ENCODE results near the gene AAMDC.
A peak's percentile ranks its signal among the peaks of the same experiment; 100 is the strongest.
"Not testable (repeated sequence)": the region's sequence is repeated elsewhere in the genome, so short reads cannot be mapped to it uniquely, and the experiment has no call there.

Gene AAMDC

GRCh38 chr11:77821349-77821851, 456 bp downstream of the AAMDC start:
- peak; percentile 14 for DNase-seq (ENCODE audit: low spot score)

GRCh38 chr11:77822126-77822525, 1.2 kb downstream of the AAMDC start:
- DNase-seq (ENCODE audit: low spot score), result not testable (repeated sequence)

- no peak for DNase-seq (ENCODE audit: low spot score)
These were observed 2.8 kb downstream of the AAMDC start for GRCh38 chr11:77823775-77824174.

- DNase-seq (ENCODE audit: low spot score), result no peak
These were observed 8.0 kb downstream of the AAMDC start for GRCh38 chr11:77828926-77829325.

GRCh38 chr11:77833302-77833701, 12.4 kb downstream of the AAMDC start:
- DNase-seq (ENCODE audit: low spot score), result no peak

- no peak for DNase-seq (ENCODE audit: low spot score)
These were observed 21.6 kb downstream of the AAMDC start for GRCh38 chr11:77842441-77843121.

- not testable (repeated sequence) for DNase-seq (ENCODE audit: low spot score)
These were observed 22.8 kb downstream of the AAMDC start for GRCh38 chr11:77843700-77844099.

- no peak for DNase-seq (ENCODE audit: low spot score)
These were observed 30.6 kb downstream of the AAMDC start for GRCh38 chr11:77851503-77851902.

GRCh38 chr11:77854838-77855237, 33.9 kb downstream of the AAMDC start:
- DNase-seq (ENCODE audit: low spot score), result no peak

GRCh38 chr11:77857906-77858457, 37.0 kb downstream of the AAMDC start:
- not testable (repeated sequence) for DNase-seq (ENCODE audit: low spot score)

GRCh38 chr11:77861444-77861843, 40.5 kb downstream of the AAMDC start:
- DNase-seq (ENCODE audit: low spot score), result not testable (repeated sequence)

GRCh38 chr11:77865805-77866204, 44.9 kb downstream of the AAMDC start:
- DNase-seq (ENCODE audit: low spot score), result no peak

- no peak for DNase-seq (ENCODE audit: low spot score)
These were observed 45.4 kb downstream of the AAMDC start for GRCh38 chr11:77866336-77866735.

GRCh38 chr11:77868744-77869143, 47.8 kb downstream of the AAMDC start:
- DNase-seq (ENCODE audit: low spot score), result no peak

- DNase-seq (ENCODE audit: low spot score), result no peak
These were observed 50.9 kb downstream of the AAMDC start for GRCh38 chr11:77871855-77872254.

- DNase-seq (ENCODE audit: low spot score), result no peak
These were observed 52.4 kb downstream of the AAMDC start for GRCh38 chr11:77873345-77873744.

- DNase-seq (ENCODE audit: low spot score), result no peak
These were observed 53.3 kb downstream of the AAMDC start for GRCh38 chr11:77874206-77874605.

- DNase-seq (ENCODE audit: low spot score), result peak; percentile 42
These were observed 55.1 kb downstream of the AAMDC start for GRCh38 chr11:77876045-77876444.

GRCh38 chr11:77878247-77878646, 57.3 kb downstream of the AAMDC start:
- not testable (repeated sequence) for DNase-seq (ENCODE audit: low spot score)

GRCh38 chr11:77879218-77879617, 58.3 kb downstream of the AAMDC start:
- DNase-seq (ENCODE audit: low spot score), result no peak

- DNase-seq (ENCODE audit: low spot score), result no peak
These were observed 61.5 kb downstream of the AAMDC start for GRCh38 chr11:77882396-77882795.

GRCh38 chr11:77883775-77884174, 62.8 kb downstream of the AAMDC start:
- DNase-seq (ENCODE audit: low spot score), result no peak

GRCh38 chr11:77884186-77884828, 63.4 kb downstream of the AAMDC start:
- DNase-seq (ENCODE audit: low spot score), result no peak

Data from iPS-NIHi11 (cell line).